HG03108 (cell line): ENCODE results near the gene APELA.
"Not testable (repeated sequence)": the region's sequence is repeated elsewhere in the genome, so short reads cannot be mapped to it uniquely, and the experiment has no call there.

Experiments used
- ATAC-seq: cut with Tn5 transposase; IDR thresholded peaks from one replicate; pipeline ENCODE4 v1.9.1; 2021; ENCODE audit warnings: moderate library complexity; ENCODE audit not compliant: unreplicated experiment

The APELA gene

GRCh38 chr4:164876700-164877324 is at the start of gene APELA:
APELA (plus strand) TSS chr4:164877178; CDS start chr4:164877332, 154 bp downstream.
- ATAC-seq: peak; percentile 99

- no peak for ATAC-seq
These were observed 48.0 kb upstream of the APELA start for GRCh38 chr4:164828955-164829354.

GRCh38 chr4:164846566-164846965 is 30.4 kb upstream of the APELA start:
- no peak for ATAC-seq

GRCh38 chr4:164847016-164847415 is 30.0 kb upstream of the APELA start:
- no peak for ATAC-seq

DNA sequence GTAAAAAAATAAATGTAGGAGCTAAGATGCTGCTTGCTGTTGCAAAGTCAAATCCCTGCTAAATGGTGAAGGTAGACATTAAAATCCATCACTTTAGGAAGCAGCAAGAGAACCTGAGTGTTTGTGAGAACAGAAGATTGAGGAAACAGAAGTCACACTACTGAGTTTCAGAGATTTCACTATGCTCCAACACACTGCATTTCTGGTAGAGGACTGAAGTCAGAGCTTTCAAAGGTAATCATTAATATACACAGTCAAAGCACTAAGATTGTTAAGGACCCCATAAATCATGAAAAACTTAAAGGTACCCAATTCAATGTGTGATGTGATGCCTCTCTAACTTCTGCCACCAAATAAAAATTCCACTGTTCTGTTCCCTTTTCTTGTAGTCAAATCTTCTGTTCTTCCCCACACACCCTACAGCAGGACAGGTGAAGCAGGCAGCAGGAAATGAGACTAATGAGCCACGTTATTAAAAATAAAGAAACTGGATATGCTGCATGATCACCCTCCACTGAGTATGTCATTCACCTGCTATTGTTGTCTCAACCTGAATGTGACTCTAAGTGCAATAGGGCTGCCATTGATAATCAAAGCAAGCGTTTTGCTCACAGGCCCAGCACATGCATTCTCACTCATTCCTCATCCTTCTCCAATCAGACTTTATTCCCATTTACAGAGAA is 28.9 kb upstream of the APELA start:
- peak; percentile 87 for ATAC-seq

DNA sequence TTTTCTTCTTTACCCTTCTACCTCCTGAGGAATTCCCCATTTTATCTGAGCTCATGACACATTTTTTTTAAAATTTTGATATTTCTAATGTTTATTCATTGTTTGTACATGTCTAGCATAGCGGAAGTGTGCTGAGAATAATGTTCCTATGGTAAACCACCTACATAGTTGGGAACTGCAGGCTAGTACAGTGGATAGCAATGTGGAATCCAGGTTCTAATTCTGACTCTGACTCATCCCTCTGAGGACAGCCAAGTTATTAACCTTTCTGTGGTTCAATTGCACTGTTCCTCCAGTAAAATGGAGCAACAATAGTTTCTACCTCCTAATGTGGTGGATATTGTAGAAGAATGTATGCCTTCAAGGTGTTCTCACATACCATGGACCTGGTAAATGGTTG is 20.6 kb upstream of the APELA start:
- ATAC-seq: no peak

- ATAC-seq: no peak
These were observed 10.0 kb upstream of the APELA start for GRCh38 chr4:164866817-164867490.

- no peak for ATAC-seq
These were observed 5.3 kb upstream of the APELA start for GRCh38 chr4:164871673-164872072.

DNA sequence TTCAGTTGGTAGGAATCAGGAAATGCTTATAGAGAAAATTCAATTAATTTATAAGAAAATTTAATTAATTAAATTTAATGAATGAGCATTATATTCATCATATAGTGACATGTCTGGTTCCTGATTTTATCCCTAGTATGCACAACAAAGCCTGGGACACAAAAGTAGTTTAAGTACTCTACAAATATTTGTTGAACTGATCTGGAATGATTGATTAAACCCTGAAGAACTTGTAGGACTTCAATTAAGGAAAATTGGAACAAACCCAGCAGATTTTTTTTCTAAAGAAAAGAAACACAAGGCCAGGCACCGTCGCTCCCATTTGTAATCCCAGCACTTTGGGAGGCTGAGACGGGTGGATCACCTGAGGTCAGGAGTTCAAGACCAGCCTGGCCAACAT is 4.5 kb upstream of the APELA start:
- no peak for ATAC-seq

DNA sequence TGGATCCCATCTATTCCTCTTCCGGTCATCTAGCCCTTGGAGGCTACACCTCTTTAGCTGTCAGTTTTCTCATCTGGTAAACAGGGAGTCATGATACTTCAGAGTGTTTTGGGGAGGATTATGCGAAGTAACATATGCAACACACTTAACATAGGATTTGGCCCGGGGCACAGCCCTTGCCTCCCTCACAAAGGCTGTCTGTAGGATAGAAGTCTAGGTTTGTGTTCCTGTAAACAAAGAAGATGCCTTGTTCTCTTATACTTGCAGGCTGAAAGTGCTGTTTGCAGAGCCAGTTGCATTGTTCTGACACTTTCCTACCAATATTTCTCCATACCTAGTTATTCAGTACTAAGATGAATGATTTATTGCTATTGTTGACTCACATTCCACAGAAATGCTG is 2.2 kb upstream of the APELA start:
- ATAC-seq: no peak

DNA sequence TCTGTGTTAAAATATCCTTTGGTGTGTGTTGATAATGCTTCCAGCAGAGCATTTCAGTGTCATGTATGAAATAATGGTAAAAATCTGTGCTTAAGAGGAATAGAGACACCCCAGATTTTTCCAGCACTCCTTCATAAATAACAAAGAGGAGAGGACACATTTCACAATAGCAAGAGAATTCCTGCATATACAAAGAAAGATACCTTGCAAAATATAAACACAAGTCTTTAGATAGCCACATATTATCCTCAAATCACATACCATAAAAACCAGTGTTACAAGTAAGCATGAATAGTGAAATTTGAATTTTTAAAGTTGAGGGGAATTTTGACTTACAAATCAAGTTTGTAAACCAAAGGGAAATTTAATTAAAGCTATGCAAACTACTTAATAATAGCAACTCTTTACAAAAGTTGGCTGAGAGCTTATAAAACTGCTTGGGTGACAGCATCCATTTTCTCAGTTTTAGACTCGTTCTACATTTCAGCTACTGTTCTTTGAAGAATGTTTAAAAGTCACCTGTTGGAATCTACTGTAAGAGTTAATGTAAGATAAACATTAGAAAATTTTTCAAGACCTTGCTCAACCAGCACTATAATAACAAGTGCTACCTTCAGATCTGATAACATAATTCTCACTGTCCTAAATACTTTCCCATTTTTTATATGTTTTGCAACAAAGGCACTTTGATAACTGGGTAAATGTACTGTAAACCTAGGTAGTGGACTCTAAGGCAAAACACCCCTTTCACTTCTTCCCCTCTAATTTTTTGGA is 3.7 kb downstream of the APELA start:
- ATAC-seq: no peak

GRCh38 chr4:164888096-164888715 is 11.2 kb downstream of the APELA start:
- peak; percentile 25 for ATAC-seq

- no peak for ATAC-seq
These were observed 13.7 kb downstream of the APELA start for GRCh38 chr4:164890691-164891090.

DNA sequence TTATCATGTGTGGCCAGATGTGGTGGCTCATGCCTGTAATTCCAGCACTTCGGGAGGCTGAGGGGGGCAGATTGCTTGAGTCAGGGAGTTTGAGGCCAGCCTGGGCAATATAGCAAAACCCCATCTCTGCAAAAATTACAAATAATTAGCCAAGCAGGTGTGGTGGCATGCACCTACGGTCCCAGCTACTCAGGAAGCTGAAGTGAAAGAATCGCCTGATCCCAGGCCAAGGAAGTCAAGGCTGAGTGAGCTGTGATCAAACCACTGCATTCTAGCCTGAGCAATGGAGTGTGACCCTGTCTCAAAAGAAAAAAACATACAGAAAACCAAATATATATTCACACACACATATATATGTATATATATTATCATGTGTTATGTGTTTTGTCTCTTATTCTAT is 15.0 kb downstream of the APELA start:
- peak; percentile 92 for ATAC-seq

GRCh38 chr4:164894702-164895101 is 17.7 kb downstream of the APELA start:
- peak; percentile 37 for ATAC-seq

DNA sequence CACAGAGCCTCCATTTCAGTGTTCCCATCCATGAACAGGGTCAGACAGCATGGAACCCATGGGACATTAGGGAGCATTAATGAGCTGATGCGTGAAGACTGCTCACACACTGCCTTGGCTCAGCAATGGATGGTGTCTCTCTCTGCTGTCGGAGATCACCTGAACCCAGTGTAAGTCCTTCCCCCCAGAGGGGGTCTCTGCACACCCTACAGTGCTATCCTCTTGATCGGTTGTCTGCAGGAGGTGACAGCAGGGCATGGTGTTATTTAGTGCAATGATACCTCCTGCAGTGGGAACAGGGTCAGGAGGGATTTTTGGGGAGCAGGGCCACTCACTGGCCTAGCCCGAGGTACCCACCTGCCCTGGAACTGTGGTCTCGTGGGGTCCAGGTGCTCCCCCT is 25.6 kb downstream of the APELA start:
- no peak for ATAC-seq

DNA sequence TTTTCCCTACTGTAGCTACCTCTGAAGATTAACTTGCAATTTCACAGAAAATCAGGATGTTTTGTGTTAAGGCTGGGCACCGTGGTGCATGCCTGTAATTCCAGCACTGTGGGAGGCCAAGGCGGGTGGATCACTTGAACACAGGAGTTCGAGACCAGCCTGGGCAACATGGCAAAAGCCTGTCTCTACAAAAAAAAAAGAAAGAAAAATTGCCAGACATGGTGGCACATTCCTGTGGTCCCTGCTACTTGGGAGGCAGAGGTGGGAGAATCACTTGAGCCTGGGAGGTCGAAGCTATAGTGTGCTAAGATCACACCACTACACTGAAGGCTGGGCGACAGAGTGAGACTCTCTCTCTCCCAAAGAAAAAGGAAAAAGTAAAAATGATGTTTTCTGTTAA is 27.4 kb downstream of the APELA start:
- no peak for ATAC-seq

- no peak for ATAC-seq
These were observed 28.0 kb downstream of the APELA start for GRCh38 chr4:164904941-164905340.

GRCh38 chr4:164906368-164906767 is 29.4 kb downstream of the APELA start:
- ATAC-seq: no peak

DNA sequence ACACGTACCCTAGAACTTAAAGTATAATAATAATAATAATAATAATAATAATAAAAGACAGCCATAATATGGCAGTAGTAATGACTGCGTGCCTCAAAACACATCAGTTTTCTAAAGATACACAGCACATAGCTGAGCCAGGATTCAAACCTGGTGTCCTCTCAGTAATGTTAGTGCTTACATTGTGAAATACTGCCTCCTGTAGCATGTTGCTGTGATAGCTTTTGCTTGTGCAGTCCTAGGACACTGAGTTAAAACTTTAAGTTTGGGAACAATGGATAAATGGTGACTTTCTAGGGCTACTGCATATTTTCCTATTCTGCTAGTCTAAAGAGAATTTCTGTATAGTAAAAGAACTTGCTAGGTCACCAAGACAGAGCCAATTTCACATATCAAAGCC is 36.5 kb downstream of the APELA start:
- ATAC-seq: not testable (repeated sequence)

GRCh38 chr4:164918956-164919355 is 42.0 kb downstream of the APELA start:
- ATAC-seq: no peak
